IPS-18c (cell line): ENCODE results near the gene DDX39A.
"Not testable (repeated sequence)": the region's sequence is repeated elsewhere in the genome, so short reads cannot be mapped to it uniquely, and the experiment has no call there.

Experiments
- H3K4me3 ChIP-seq: 2 replicates; pipeline ENCODE4 v1.7.0; 2013; ENCODE audit warnings: low read depth, mild to moderate bottlenecking, low read length, moderate library complexity; ENCODE audit not compliant: insufficient read depth
- H3K9me3 ChIP-seq: one replicate; pipeline ENCODE4 v1.6.1; 2013; ENCODE audit warnings: mild to moderate bottlenecking, low read length, moderate library complexity; ENCODE audit not compliant: control insufficient read depth, insufficient read depth

Gene DDX39A

GRCh38 chr19:14412324-14412995 is 6.7 kb downstream of the DDX39A start:
- peaks cover 3% of the 10 kb centered on the region for H3K9me3 ChIP-seq
- no peak overlapping the region for H3K4me3 ChIP-seq

GRCh38 chr19:14411938-14412245 is 7.2 kb downstream of the DDX39A start:
- Histone ChIP-seq H3K4me3 (no peak overlapping the region), H3K9me3 (peaks cover 1% of the 10 kb centered on the region)

- no peak overlapping the region for H3K4me3 ChIP-seq
- H3K9me3 ChIP-seq, result no peaks in the 10 kb centered on the region
These were observed 7.8 kb downstream of the DDX39A start for GRCh38 chr19:14411161-14411937.

GRCh38 chr19:14410091-14411051 is 8.8 kb downstream of the DDX39A start:
- no peaks in the 10 kb centered on the region for H3K9me3 ChIP-seq
- H3K4me3 ChIP-seq, result no peak overlapping the region

GRCh38 chr19:14409146-14410023 is 9.8 kb downstream of the DDX39A start:
- no peak overlapping the region for H3K4me3 ChIP-seq
- no peaks in the 10 kb centered on the region for H3K9me3 ChIP-seq

- Histone ChIP-seq H3K4me3 (no peak overlapping the region), H3K9me3 (no peaks in the 10 kb centered on the region)
These were observed 10.5 kb downstream of the DDX39A start for GRCh38 chr19:14408491-14409145.

- Histone ChIP-seq H3K4me3 (no peak overlapping the region), H3K9me3 (no peaks in the 10 kb centered on the region)
These were observed 11.3 kb downstream of the DDX39A start for GRCh38 chr19:14407605-14408484.

- Histone ChIP-seq H3K4me3 (peak overlapping the region; percentile 36; the same call in 1 of the 2 replicates), H3K9me3 (no peaks in the 10 kb centered on the region)
These were observed 12.3 kb downstream of the DDX39A start for GRCh38 chr19:14406645-14407401.

GRCh38 chr19:14405758-14406644 is 13.1 kb downstream of the DDX39A start:
- H3K4me3 ChIP-seq, result peak overlapping the region; percentile 54
- H3K9me3 ChIP-seq, result no peaks in the 10 kb centered on the region

GRCh38 chr19:14405380-14405757 is 13.8 kb downstream of the DDX39A start:
- H3K9me3 ChIP-seq, result no peaks in the 10 kb centered on the region
- H3K4me3 ChIP-seq, result peak overlapping the region; percentile 54

- no peak overlapping the region for H3K4me3 ChIP-seq
- no peaks in the 10 kb centered on the region for H3K9me3 ChIP-seq
These were observed 14.8 kb downstream of the DDX39A start for GRCh38 chr19:14404312-14404711.

GRCh38 chr19:14403145-14403930 is 15.8 kb downstream of the DDX39A start:
- not testable (repeated sequence) for H3K4me3 ChIP-seq, H3K9me3 ChIP-seq

GRCh38 chr19:14402332-14403144 is 16.6 kb downstream of the DDX39A start:
- no peak overlapping the region for H3K4me3 ChIP-seq

More at GRCh38 chr19:14402332-14403144, 16.6 kb downstream of the DDX39A start:
- no peaks in the 10 kb centered on the region for H3K9me3 ChIP-seq
